IMR-90 (cell line): Measurements from ENCODE around the gene CADM1. TPM values are rescaled to one million over a fixed set of nuclear protein-coding genes. Genes with fewer than 3 reads are reported as not detected.

Source experiments
- ATAC-seq: fragments of 200-7000 bp; cut with Tn5 transposase; 2 replicates; pipeline ENCODE4 v1.9.1; 2020; ENCODE audit warnings: low read depth, mild to moderate bottlenecking, moderate library complexity
- BruUV-seq: library from RNA; stranded (reverse); fragments of 400-500 nt; replicated peaks from 2 replicates; lab custom pipeline; 2021; lab: Mats Ljungman, UMichigan
- CTCF ChIA-PET: fragments of 300-600 bp; formaldehyde crosslinking; extraction: SDS; loops from one replicate; lab custom pipeline; 2021; ENCODE audit warnings: antibody characterized with exemption; lab: Yijun Ruan, JAX
- POLR2A ChIA-PET: fragments of 300-600 bp; sonication (Branson Sonifier 250); formaldehyde crosslinking; loops from one replicate; lab custom pipeline; 2022; ENCODE audit warnings: antibody characterized with exemption; ENCODE audit not compliant: unreplicated experiment; lab: Charles Lee
- DNase-seq: peaks from one replicate; pipeline ENCODE4 v3.0.0; 2013
- H2AFZ ChIP-seq: replicated peaks from 2 replicates; pipeline ENCODE3; 2013; ENCODE audit warnings: low read length, mild to moderate bottlenecking; ENCODE audit not compliant: poor library complexity
- H2AK5ac ChIP-seq: 2 replicates; pipeline ENCODE4 v1.6.1; 2013; ENCODE audit warnings: low read depth, low read length, inconsistent platforms
- H2AK9ac ChIP-seq: replicated peaks from 2 replicates; pipeline ENCODE3; 2013; ENCODE audit warnings: mild to moderate bottlenecking, low read depth, low read length, moderate library complexity; ENCODE audit not compliant: poor library complexity
- H2BK120ac ChIP-seq: 2 replicates; pipeline ENCODE4 v1.6.1; 2013; ENCODE audit warnings: low read depth, low read length, inconsistent platforms
- H2BK15ac ChIP-seq: 3 replicates; pipeline ENCODE4 v1.6.1; 2013; ENCODE audit warnings: low read depth, low read length, inconsistent platforms
- H2BK20ac ChIP-seq: 2 replicates; pipeline ENCODE4 v1.6.1; 2013; ENCODE audit warnings: low read depth, mild to moderate bottlenecking, inconsistent platforms, low read length, moderate library complexity
- H2BK5ac ChIP-seq: 2 replicates; pipeline ENCODE4 v1.6.1; 2013; ENCODE audit warnings: mild to moderate bottlenecking, low read depth, low read length, inconsistent platforms; ENCODE audit not compliant: poor library complexity, severe bottlenecking
- H3K14ac ChIP-seq: replicated peaks from 2 replicates; pipeline ENCODE4 v1.6.1; 2013; ENCODE audit warnings: low read depth, low read length, inconsistent platforms
- H3K18ac ChIP-seq: 2 replicates; pipeline ENCODE4 v1.6.1; 2013; ENCODE audit warnings: low read depth, low read length, control low read depth
- H3K23ac ChIP-seq: 2 replicates; pipeline ENCODE4 v1.6.1; 2013; ENCODE audit warnings: low read depth, low read length, inconsistent platforms
- H3K27ac ChIP-seq: 2 replicates; pipeline ENCODE4 v1.5.1; 2013; ENCODE audit warnings: mild to moderate bottlenecking, control low read depth, low read length; ENCODE audit not compliant: insufficient read depth
- H3K27me3 ChIP-seq: 2 replicates; pipeline ENCODE4 v1.6.1; 2013; ENCODE audit warnings: low read length; ENCODE audit not compliant: control insufficient read depth, insufficient read depth
- H3K36me3 ChIP-seq: 2 replicates; pipeline ENCODE4 v1.6.1; 2013; ENCODE audit warnings: low read length, mixed read lengths; ENCODE audit not compliant: control insufficient read depth, insufficient read depth
- H3K4ac ChIP-seq: 2 replicates; pipeline ENCODE4 v1.6.1; 2013; ENCODE audit warnings: low read depth, low read length, inconsistent platforms
- H3K4me1 ChIP-seq: 2 replicates; pipeline ENCODE4 v1.6.1; 2013; ENCODE audit warnings: low read length, mixed read lengths; ENCODE audit not compliant: control insufficient read depth, insufficient read depth
- H3K4me2 ChIP-seq: 2 replicates; pipeline ENCODE4 v1.6.1; 2013; ENCODE audit warnings: low read depth, mild to moderate bottlenecking, control low read depth, low read length, moderate library complexity
- H3K4me3 ChIP-seq: 2 replicates; pipeline ENCODE4 v1.5.1; 2013; ENCODE audit warnings: low read depth, mild to moderate bottlenecking, control low read depth, low read length, moderate library complexity; ENCODE audit not compliant: insufficient read depth
- H3K56ac ChIP-seq: 2 replicates; pipeline ENCODE4 v1.6.1; 2013; ENCODE audit warnings: low read length, inconsistent platforms; ENCODE audit not compliant: insufficient read depth; ENCODE audit errors: extremely low read depth
- H3K79me1 ChIP-seq, 2 experiments: 2 replicates each; pipeline ENCODE4 v1.6.1; 2013; ENCODE audit warnings: low read length in 2 of 2, inconsistent platforms in 1 of 2, low read depth in 1 of 2
- H3K9ac ChIP-seq: 2 replicates; pipeline ENCODE4 v1.6.1; 2013; ENCODE audit warnings: low read depth, low read length, control low read depth
- H3K9me1 ChIP-seq: 2 replicates; pipeline ENCODE4 v1.6.1; 2013; ENCODE audit warnings: low read length, inconsistent platforms; ENCODE audit not compliant: insufficient read depth
- H3K9me3 ChIP-seq: 2 replicates; pipeline ENCODE4 v1.6.1; 2013; ENCODE audit warnings: low read length; ENCODE audit not compliant: control insufficient read depth, insufficient read depth
- H4K20me1 ChIP-seq: 2 replicates; pipeline ENCODE4 v1.6.1; 2013; ENCODE audit warnings: low read length, inconsistent platforms; ENCODE audit not compliant: insufficient read depth
- H4K5ac ChIP-seq: 2 replicates; pipeline ENCODE4 v1.6.1; 2013; ENCODE audit warnings: mild to moderate bottlenecking, low read depth, low read length, control low read depth
- H4K8ac ChIP-seq, 2 experiments: 2 replicates each; pipeline ENCODE4 v1.6.1; 2013; ENCODE audit warnings: low read depth in 2 of 2, low read length in 2 of 2, control low read depth in 1 of 2, inconsistent platforms in 1 of 2
- H4K91ac ChIP-seq: 2 replicates; pipeline ENCODE4 v1.6.1; 2013; ENCODE audit warnings: low read depth, low read length, inconsistent platforms; ENCODE audit not compliant: insufficient read depth
- BHLHE40 ChIP-seq: fragments of 150-350 bp; IDR thresholded peaks from 2 replicates; pipeline ENCODE4 v1.6.1; 2016; ENCODE audit warnings: mild to moderate bottlenecking, low read depth, low read length
- CTCF ChIP-seq: conservative IDR thresholded peaks from 2 replicates; pipeline ENCODE4 v1.5.1; 2012; ENCODE audit warnings: mild to moderate bottlenecking, low read depth, low read length, improper control_type of control experiment
- MAFK ChIP-seq: IDR thresholded peaks from 2 replicates; pipeline ENCODE4 v1.6.1; 2012; ENCODE audit warnings: low read depth, low read length, improper control_type of control experiment
- RAD21 ChIP-seq: IDR thresholded peaks from 2 replicates; pipeline ENCODE4 v1.6.1; 2012; ENCODE audit warnings: low read length, improper control_type of control experiment
- WGBS, 2 experiments: methylation state at CpG; one replicate each; pipeline versions ENCODE4 v1.1.5 to v1.1.7; 2013; ENCODE audit warnings: missing lambda C conversion rate in 2 of 2; ENCODE audit not compliant: insufficient read length in 1 of 2; ENCODE audit errors: extremely low coverage in 2 of 2; 5-methylcytosine and 5-hydroxymethylcytosine counted together
- dilution Hi-C: fragments of 300-500 bp; cut with HindIII; formaldehyde crosslinking; loops from one replicate; pipeline ENCODE4 v1.14.3; 2018; ENCODE audit warnings: low sequenced_read_pairs; ENCODE audit not compliant: unreplicated experiment
- in situ Hi-C: fragments of 300-500 bp; cut with MboI; formaldehyde crosslinking; loops from 3 replicates; pipeline ENCODE4 v1.14.3; 2019; ENCODE audit warnings: low sequenced_read_pairs, inconsistent platforms, mixed read lengths
- intact Hi-C: fragments of 100-400 bp; cut with micrococcal nuclease; formaldehyde crosslinking; loops from 2 replicates; pipeline ENCODE4 v1.10.0; 2022
- polyA plus RNA-seq, 3 experiments: library from polyadenylated mRNA; depleted of rRNA; stranded (reverse); fragments of >200 nt; gene quantifications; 2 replicates each; pipeline ENCODE4 v1.2.3, GENCODE V29; 2012; ENCODE audit warnings: low replicate concordance in 1 of 3
- total RNA-seq: library from RNA; depleted of rRNA; stranded (reverse); fragments of >200 nt; gene quantifications from 2 replicates; pipeline ENCODE4 v1.2.3, GENCODE V29; 2012

Gene CADM1
- total and polyA plus RNA-seq, 2 of the 4 experiments (the other 2 are of a cell fraction), result 28.8 to 77.1 TPM

GRCh38 chr11:115199481-115200069, 304.6 kb downstream of the CADM1 start:
- ChIA-PET CTCF (no interaction called here), POLR2A (no interaction called here)
- H3K9me3 ChIP-seq, result no peaks in the 10 kb centered on the region
- H3K9ac ChIP-seq, result no peak overlapping the region
- WGBS, 2 experiments, result no CpG with 5 or more reads among the region's 3 CpGs
- no peaks in the 10 kb centered on the region for H4K20me1 ChIP-seq
- DNase-seq (peak; percentile 59), ATAC-seq (peak; percentile 21)
- no peak overlapping the region for H2BK20ac ChIP-seq
- H3K4ac ChIP-seq, result no peak overlapping the region
- no peak overlapping the region for H3K4me3 ChIP-seq
- no peaks in the 10 kb centered on the region for H3K36me3 ChIP-seq
- no peak overlapping the region for H3K27ac ChIP-seq
- BruUV-seq, result no TSS peak
- no peak overlapping the region for H3K23ac ChIP-seq
- intact Hi-C loops, result loop anchor here (5.0 to 10.0 kb wide), 2 partner anchors 113 to 415 kb away; no protein-coding TSS in a partner anchor
- H3K79me1 ChIP-seq, result no peaks in the 10 kb centered on the region
- H3K4me2 ChIP-seq, result peak overlapping the region; percentile 58
- 0 out of 2 replicates have a peak overlapping the region, but pooled peaks have one; percentile 3 for H3K14ac ChIP-seq
- H2AK5ac ChIP-seq, result no peak overlapping the region
- no peak overlapping the region for H2AK9ac ChIP-seq
- peak overlapping the region; percentile 27; the same call in 1 of the 2 replicates for H3K18ac ChIP-seq
- no peak overlapping the region for H3K56ac ChIP-seq
- peak overlapping the region; percentile 55; the same call in 1 of the 2 replicates for H4K5ac ChIP-seq
- H3K27me3 ChIP-seq, result no peaks in the 10 kb centered on the region
- no peak overlapping the region for H4K91ac ChIP-seq
- H3K9me1 ChIP-seq, result peaks cover 4% of the 10 kb centered on the region
- H3K4me1 ChIP-seq, result peaks cover 11% of the 10 kb centered on the region
- TF ChIP-seq CTCF, result no peak
- no peak for TF ChIP-seq RAD21
- no peak for TF ChIP-seq MAFK
- no peak for TF ChIP-seq BHLHE40
- dilution Hi-C loops, result no loop called here
- H2AFZ ChIP-seq, result no peak overlapping the region
- in situ Hi-C loops, result no loop called here
- H4K8ac ChIP-seq, result no peak overlapping the region
- H2BK5ac ChIP-seq, result no peak overlapping the region
- peak overlapping the region; percentile 22 for H2BK120ac ChIP-seq
- H2BK15ac ChIP-seq, result no peak overlapping the region
